ENCODE results near the gene PKN3. TPM values are rescaled to one million over a fixed set of nuclear protein-coding genes. Genes with fewer than 3 reads are reported as not detected.

PKN3 gene
- total and polyA plus RNA-seq, 2 of the 13 experiments (the other 11 are each of a cell fraction or from before 2014, with no cell fraction given), result 10.5 to 13.2 TPM

DNA sequence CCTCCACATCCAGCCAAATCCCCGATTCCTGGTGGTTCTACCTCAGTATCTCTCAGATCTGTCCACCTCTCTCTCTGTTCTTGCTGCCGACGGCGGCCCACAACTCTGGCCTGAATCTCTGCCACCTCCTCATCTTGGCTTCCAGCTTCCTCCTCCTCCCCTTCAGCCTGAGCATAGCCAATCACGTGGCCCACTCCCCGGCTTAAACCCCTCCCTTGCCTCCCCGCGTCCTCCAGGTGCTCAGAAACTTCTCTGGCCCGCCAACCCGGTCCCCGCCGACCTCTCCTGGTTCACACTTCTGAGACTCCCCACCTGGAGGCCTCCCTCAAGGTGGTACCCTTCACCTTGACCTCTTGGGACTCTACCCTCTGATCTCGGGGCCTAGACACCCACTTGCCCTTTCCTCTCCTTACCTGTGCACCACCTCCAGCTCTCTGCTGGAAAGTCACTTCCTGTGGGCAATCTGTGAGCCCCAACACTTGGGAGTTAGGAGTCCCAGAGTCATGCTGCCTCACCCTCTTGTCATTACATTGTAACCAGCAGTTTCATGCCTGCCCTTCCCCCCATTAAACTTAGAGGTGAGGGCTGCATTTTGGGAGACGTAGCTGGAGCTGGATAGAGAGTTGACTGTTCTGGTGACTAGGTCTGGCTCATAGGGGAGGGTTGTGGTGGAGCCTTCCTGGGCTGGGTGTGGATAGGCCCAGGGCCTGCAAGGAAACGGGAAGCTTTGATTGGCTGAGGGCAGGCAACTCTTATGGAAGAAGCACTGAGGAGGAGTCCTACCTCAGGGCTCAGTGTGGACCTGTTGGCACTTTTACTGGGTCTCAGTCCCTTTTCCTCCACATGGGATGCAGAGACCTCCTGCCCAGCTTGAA lies 17.7 kb upstream of the PKN3 start:
- FAIRE-seq, result peak; percentile 76
- no peak for TF ChIP-seq ZNF138 (CRISPR knock-in tag; IDR thresholded peaks at IDR 0.05; ENCODE audit: low read depth)
- TF ChIP-seq, protein P1, sequence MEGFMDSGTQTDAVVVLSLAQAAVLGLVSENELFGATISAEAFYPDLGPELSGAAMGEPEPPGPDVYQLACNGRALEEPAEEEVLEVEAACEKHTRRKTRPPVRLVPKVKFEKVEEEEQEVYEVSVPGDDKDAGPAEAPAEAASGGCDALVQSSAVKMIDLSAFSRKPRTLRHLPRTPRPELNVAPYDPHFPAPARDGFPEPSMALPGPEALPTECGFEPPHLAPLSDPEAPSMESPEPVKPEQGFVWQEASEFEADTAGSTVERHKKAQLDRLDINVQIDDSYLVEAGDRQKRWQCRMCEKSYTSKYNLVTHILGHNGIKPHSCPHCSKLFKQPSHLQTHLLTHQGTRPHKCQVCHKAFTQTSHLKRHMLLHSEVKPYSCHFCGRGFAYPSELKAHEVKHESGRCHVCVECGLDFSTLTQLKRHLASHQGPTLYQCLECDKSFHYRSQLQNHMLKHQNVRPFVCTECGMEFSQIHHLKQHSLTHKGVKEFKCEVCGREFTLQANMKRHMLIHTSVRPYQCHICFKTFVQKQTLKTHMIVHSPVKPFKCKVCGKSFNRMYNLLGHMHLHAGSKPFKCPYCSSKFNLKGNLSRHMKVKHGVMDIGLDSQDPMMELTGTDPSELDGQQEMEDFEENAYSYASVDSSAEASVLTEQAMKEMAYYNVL (CRISPR knock-in tag; IDR thresholded peaks at IDR 0.05; ENCODE audit: borderline replicate concordance), result peak; percentile 75; the same call in 1 of the 2 replicates
- 0 out of 2 replicates have a peak, but pooled peaks have one; percentile 34 for TF ChIP-seq ESRRA (CRISPR knock-in tag; IDR thresholded peaks at IDR 0.05; ENCODE audit: low read depth)
- no peak for TF ChIP-seq NCOR1 (IDR thresholded peaks at IDR 0.05; ENCODE audit: borderline replicate concordance, low read length)
- TF ChIP-seq NFIB (CRISPR knock-in tag; IDR thresholded peaks at IDR 0.05; ENCODE audit: borderline replicate concordance), result no peak
- TF ChIP-seq, protein P2, sequence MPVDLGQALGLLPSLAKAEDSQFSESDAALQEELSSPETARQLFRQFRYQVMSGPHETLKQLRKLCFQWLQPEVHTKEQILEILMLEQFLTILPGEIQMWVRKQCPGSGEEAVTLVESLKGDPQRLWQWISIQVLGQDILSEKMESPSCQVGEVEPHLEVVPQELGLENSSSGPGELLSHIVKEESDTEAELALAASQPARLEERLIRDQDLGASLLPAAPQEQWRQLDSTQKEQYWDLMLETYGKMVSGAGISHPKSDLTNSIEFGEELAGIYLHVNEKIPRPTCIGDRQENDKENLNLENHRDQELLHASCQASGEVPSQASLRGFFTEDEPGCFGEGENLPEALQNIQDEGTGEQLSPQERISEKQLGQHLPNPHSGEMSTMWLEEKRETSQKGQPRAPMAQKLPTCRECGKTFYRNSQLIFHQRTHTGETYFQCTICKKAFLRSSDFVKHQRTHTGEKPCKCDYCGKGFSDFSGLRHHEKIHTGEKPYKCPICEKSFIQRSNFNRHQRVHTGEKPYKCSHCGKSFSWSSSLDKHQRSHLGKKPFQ (CRISPR knock-in tag; IDR thresholded peaks at IDR 0.05; ENCODE audit: insufficient replicate concordance), result no peak
- TF ChIP-seq, protein P3, sequence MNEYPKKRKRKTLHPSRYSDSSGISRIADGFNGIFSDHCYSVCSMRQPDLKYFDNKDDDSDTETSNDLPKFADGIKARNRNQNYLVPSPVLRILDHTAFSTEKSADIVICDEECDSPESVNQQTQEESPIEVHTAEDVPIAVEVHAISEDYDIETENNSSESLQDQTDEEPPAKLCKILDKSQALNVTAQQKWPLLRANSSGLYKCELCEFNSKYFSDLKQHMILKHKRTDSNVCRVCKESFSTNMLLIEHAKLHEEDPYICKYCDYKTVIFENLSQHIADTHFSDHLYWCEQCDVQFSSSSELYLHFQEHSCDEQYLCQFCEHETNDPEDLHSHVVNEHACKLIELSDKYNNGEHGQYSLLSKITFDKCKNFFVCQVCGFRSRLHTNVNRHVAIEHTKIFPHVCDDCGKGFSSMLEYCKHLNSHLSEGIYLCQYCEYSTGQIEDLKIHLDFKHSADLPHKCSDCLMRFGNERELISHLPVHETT (CRISPR knock-in tag; conservative IDR thresholded peaks at IDR 0.05), result no peak
- TF ChIP-seq, protein P4, sequence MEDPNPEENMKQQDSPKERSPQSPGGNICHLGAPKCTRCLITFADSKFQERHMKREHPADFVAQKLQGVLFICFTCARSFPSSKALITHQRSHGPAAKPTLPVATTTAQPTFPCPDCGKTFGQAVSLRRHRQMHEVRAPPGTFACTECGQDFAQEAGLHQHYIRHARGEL (CRISPR knock-in tag; IDR thresholded peaks at IDR 0.05), result no peak
- TF ChIP-seq, protein P5, sequence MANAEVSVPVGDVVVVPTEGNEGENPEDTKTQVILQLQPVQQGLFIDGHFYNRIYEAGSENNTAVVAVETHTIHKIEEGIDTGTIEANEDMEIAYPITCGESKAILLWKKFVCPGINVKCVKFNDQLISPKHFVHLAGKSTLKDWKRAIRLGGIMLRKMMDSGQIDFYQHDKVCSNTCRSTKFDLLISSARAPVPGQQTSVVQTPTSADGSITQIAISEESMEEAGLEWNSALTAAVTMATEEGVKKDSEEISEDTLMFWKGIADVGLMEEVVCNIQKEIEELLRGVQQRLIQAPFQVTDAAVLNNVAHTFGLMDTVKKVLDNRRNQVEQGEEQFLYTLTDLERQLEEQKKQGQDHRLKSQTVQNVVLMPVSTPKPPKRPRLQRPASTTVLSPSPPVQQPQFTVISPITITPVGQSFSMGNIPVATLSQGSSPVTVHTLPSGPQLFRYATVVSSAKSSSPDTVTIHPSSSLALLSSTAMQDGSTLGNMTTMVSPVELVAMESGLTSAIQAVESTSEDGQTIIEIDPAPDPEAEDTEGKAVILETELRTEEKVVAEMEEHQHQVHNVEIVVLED (CRISPR knock-in tag; IDR thresholded peaks at IDR 0.05; ENCODE audit: borderline replicate concordance), result peak; percentile 44; the same call in 1 of the 2 replicates
- TF ChIP-seq SKI (IDR thresholded peaks at IDR 0.05; ENCODE audit: partially characterized antibody), result no peak
- TF ChIP-seq, protein P6, sequence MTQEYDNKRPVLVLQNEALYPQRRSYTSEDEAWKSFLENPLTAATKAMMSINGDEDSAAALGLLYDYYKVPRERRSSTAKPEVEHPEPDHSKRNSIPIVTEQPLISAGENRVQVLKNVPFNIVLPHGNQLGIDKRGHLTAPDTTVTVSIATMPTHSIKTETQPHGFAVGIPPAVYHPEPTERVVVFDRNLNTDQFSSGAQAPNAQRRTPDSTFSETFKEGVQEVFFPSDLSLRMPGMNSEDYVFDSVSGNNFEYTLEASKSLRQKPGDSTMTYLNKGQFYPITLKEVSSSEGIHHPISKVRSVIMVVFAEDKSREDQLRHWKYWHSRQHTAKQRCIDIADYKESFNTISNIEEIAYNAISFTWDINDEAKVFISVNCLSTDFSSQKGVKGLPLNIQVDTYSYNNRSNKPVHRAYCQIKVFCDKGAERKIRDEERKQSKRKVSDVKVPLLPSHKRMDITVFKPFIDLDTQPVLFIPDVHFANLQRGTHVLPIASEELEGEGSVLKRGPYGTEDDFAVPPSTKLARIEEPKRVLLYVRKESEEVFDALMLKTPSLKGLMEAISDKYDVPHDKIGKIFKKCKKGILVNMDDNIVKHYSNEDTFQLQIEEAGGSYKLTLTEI (CRISPR knock-in tag; conservative IDR thresholded peaks at IDR 0.05), result no peak
- TF ChIP-seq NPAS2 (CRISPR knock-in tag; IDR thresholded peaks at IDR 0.05; ENCODE audit: borderline replicate concordance), result no peak

More for the DNA sequence above, 17.7 kb upstream of the PKN3 start:
- peak; percentile 82 for DNase-seq (ENCODE audit: low spot score)
- WGBS (ENCODE audit: low lambda C conversion rate), result under 1% methylated on average over 15 of the region's 15 CpGs
- peaks cover 7% of the 10 kb centered on the region for H3K79me2 ChIP-seq (ENCODE audit: insufficient read depth, low read length)
- H3K9me3 ChIP-seq (ENCODE audit: low read length), result no peaks in the 10 kb centered on the region
- no peaks in the 10 kb centered on the region for H3K36me3 ChIP-seq (replicated peaks in 1 of 2; ENCODE audit: control insufficient read depth in 1 of 2, insufficient read depth in 2 of 2, low read length in 2 of 2)
- ChIA-PET POLR2A (interaction anchor here (1.0 to 5.0 kb wide), 18 partner anchors 8 to 787 kb away, joined by 3 to 33 read pairs (median 6); partner anchors contain the start of genes DYNC2I2, ENDOG, PKN3 and ZDHHC12), CTCF (ENCODE audit: low intra/inter-chr PET ratio, low total read pairs) (no interaction called here)
- intact Hi-C loops (cut with micrococcal nuclease; ENCODE audit: unreplicated experiment) (loop anchor here (5.0 kb wide), 1 partner anchor 47 kb away; no protein-coding TSS in a partner anchor), in situ Hi-C loops (cut with HindIII; ENCODE audit: extremely low pct_ligation_motif_present, low pct_unique_long_range_greater_than_20kb) (no loop called here)
- peak overlapping the region; percentile 65 for H2AFZ ChIP-seq (ENCODE audit: low read length)
- H3K4me1 ChIP-seq (ENCODE audit: insufficient read depth, low read length), result peaks cover 54% of the 10 kb centered on the region
- H3K27ac ChIP-seq (ENCODE audit: extremely low read length, insufficient read depth, low read length), result peak overlapping the region; percentile 73
- peak overlapping the region; percentile 87 for H3K9ac ChIP-seq (ENCODE audit: insufficient read depth, low read depth, low read length)
- H4K20me1 ChIP-seq (ENCODE audit: insufficient read depth, low read length), result no peaks in the 10 kb centered on the region
- peak; percentile 86 for ATAC-seq
- peak overlapping the region; percentile 60 to 83 (median 67) for H3K4me3 ChIP-seq (replicated peaks in 1 of 3; ENCODE audit: insufficient read depth in 1 of 3, low read depth in 2 of 3, low read length in 3 of 3)
- H3K27me3 ChIP-seq (ENCODE audit: control insufficient read depth in 1 of 2, insufficient read depth in 2 of 2, low read length in 2 of 2), result no peaks in the 10 kb centered on the region; a peak in 1 of 5 replicates
- BruUV-seq (replicated peaks), result no TSS peak
- H3K4me2 ChIP-seq (ENCODE audit: low read depth, low read length), result peak overlapping the region; percentile 95
